ENCODE results near the gene CDKN1C.

CDKN1C gene

DNA sequence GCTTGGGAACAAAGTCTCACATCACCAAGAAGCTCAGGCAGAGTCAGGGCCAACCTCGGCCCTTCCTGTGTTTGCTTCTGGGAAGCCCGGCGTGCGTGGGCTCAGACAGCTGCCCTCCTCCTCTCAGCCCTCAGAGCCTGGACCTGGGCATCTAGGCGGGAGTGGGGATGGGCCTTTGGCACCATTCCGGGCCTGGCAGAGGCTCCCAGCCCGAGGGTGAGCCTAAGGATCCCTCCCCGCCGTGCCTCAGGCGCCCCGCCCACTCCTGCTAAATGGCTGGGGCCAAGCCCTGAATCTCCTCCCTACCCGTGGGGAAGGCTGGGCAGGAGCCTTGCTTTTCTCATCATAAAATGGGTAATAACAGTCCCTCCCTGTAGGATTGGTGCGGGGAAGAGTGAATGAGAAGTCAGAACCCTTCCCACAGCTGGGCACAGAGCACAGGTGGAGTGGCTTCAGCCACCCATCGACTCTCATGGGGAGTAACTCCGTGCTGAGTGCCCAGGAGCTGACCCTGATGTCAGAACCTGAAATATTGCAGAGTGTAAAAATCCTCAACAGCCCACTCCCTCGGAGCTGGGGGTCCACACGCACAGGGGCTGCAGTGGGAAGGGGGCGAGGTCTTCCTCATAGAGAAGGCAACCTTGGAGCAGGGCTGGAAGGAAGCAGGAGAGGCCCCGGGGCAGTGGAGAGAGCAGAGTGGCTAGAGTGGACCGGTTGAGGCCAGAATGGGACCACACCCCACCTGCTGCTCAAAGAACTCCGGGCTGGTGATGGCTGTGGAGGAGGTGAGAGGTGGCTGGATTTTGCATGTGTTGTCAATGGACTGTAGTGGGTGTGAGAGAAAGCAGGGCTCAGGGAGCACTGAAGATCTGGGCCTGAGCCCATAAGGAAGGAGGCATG lies 18.8 kb upstream of the CDKN1C start:
- no peak for DNase-seq

DNA sequence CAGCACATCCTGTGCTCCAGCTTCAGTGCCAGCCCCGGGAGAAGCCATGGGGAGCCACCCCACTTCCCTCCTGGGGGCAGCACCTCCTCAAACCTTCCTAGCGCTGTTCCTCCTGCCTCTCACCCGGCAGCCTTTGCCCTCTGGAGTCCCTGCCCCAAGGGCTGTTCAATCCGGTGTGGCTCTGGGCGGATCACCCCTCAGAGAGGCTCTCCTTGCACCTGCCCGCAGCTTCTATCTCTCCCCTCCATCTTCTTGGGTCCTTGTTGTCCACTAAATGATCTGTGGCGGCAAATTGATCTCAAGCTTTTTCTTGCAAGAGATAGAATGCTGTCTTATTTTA lies 18.1 kb upstream of the CDKN1C start:
- no peak for DNase-seq

DNA sequence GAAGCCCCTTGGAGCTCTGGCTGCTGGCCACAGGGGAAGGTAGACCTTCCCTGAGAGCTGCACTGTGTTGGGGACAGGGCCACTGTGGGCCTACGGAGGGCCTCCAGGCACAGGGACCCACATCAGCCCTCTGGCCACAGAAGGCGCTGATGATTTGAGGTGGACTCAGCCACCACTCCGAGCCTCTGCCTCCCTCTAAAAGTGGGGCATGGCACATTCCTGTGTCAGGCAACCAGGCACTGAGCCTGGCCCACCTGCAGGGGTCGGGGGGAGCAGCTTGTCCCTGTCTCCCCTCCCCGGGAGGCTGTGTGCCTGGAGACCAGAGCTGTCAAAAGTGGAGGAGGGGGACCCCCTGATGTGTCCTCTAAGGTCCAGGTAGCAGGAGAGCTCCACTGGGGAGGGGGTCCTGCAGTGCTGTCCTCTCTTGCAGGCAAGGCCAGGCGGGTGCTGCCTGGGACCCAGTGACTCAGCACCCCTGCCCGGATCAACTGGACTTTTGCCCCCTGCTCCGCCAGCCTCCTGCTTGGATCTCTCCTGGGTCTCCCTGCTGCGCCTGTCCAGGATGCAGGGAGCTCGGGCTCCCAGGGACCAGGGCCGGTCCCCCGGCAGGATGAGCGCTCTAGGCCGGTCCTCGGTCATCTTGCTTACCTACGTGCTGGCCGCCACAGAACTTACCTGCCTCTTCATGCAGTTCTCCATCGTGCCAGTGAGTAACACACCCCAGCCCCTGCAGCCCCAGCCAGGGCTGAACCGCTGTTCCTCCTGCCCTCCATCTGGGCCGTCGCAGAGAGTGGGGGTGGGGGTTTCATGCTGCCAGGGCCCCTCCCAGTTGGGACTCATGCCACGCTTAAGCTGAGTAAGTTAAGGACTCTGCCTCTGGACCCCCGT lies 17.5 kb upstream of the CDKN1C start:
- DNase-seq = no peak

DNA sequence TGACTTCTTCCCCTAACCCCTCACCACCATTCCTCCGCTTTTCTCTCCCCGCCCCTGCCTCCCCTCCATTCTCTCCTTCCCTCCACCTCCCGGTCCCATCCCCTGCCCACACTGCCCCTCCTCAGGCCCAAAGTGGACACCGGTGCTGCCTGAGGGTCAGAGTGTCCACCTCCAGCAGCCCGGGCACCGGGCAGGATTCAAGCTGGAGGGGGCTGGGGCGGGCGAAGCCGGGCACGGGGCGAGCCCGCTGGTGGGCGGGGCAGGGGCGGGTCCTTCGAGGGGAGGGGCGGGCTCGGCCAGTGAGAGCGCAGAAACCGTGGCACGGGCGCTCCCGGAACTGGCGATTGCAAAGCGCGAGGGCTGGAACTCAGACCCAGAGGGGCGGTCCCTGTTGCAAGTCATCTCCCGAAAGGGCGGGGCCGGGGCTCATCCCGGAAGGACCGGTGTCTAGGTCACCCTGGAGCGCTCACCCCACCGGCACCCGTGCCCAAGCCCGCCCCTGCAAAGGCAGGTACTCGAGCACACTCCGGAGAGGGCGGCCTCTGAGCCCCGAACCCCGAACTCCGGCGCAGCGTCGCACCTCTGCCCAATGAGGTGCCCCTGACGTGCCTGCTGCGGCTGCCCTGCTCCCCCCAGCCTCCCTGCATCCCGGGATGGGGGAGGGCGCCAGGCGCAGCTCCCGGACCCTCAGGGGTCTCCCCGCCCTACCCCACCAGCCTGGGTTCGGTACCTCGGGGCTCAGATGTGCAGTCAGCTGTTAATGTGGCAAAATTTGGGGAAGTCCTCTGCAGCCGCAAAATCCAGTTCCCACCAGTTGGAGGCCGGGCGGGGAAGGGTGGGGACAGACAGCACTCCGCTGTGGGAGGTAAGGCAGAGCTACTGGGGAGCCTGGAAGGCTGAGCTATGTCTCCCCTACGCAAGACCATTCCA lies 16.5 kb upstream of the CDKN1C start:
- peak; percentile 46 to 65 for DNase-seq

DNA sequence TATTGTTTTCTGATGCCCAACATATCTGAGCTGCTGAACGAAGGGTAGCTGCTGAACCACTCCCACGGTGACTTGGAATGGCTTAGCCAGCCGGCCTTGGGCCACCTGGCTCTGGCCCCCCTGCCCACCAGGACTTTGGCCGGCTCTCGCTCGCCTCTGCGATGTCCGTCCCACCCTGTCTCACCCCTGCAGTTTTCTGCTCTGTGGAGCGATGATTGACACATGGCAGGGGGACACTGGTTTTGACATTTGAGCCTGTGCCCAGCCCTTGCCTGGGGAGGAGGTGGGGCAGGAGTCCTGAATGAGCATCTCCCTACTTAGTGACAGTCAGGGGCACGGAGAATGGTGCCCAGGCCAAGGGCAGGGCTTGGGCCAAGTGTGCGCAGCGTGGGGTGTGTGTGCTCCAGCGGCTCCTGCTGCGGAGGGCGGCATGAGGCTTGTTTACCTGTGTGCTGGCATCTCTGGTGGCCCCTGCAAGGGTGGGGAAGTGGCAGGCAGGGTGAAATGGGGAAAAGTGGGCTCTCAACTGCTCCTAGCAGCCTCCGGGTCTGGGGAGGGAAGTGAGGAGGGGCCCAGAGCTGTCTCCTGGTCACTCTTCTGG lies 15.7 kb upstream of the CDKN1C start:
- no peak for DNase-seq

DNA sequence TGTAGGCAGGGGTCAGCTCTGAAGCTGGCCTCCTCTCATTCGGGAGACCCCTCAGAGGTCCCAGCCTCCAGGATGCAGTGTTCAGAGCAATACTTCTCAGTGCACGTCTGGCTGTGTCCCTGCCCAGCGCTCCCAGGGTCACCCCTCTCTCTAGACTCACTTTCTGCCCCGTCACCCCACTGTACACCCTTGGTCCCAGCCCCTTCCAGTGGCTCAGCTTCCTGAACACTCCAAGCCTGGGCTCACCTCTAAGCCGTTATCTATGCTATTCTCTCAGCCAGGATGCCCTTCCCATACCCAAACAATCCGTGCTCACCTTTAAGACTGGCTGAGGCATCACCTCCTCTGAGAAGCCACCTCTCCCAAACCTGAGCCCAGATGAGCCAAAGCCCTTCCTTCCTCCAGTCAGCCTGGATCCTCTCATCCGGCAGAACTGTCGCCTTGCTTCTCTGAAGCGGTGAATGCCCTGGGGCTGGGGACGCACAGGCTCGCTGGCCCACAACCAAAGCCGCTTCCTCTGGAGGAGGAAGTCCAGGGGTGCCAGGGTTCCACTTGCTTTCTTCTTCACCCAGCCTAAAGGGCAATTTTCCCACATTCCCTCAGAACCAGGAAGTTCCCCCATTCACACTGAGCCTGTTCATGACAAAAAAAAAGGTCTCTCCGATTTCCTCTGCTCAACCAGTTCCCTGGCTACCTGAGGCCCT lies 13.7 kb upstream of the CDKN1C start:
- DNase-seq = no peak

DNA sequence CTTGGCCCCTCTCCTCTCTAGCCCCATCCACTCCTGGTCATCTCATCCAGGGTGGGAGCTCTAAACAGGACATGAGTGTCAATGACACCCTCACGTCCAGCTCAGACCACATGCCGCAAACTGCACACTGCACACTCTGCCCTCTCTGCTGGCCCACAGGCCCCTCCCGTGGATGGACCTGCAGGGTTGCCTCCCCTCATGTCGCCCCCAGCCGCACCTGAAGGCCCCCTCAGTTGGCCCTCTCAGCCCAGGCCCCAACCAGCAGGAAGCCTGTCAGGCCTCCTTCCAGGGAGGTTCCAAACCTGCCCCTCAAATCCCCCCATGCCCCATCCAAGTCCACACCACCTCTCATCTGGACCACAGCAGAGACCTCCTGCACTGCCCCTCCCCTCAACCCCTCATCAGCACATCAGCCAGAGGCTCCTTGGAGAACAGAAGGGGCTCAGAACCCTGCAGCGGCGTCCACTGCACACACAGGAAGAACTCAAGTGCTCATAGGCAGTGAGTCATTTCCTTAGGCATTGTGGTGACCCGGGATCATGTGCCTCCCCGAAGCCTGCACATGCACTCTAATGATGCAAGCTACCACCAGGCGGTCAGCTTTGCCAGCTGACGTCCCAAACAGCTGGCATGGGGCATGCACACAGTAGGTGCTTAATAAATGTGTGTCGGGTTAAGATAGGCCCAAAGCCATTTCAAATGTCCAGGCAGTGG lies 12.9 kb upstream of the CDKN1C start:
- no peak for DNase-seq

DNA sequence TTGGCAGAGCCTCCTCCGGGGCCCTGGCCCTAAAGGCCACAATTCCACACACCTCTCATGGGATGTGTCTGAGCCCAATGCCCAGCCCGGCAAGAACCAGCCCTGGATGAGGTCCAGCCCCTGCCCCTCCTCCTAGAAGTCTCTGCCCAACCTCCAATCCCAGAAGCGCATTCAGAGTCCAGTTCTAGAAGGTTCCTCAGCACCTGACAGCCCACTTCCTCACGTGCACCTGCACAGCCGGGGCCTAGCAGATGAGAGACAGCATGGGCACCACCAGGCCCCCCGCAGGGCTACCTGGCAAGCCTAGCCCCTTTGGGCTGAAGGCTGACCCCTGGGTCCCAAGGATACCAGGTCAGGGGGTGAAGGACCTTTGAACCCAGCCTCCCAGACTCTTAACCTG lies 11.5 kb upstream of the CDKN1C start:
- DNase-seq = no peak

DNA sequence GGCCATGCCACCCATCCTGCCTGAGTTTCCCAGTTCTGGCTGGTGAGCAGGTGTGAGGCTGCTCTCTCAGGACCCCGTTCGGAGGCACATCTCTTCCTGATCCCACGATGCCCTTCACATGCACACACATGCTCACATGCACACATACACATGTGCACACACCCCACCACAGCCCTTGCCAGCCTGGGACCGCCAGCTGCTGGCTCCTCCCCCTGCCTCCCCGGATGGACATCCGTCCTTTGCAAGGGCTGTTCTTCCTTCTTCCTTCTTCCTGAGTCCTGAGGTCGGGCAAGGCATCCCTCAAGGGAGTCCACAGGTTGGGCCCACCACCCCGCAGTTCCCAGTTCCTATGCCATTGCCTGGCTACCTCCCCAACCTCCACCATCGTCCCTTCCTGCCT lies 10.5 kb upstream of the CDKN1C start:
- no peak for DNase-seq

DNA sequence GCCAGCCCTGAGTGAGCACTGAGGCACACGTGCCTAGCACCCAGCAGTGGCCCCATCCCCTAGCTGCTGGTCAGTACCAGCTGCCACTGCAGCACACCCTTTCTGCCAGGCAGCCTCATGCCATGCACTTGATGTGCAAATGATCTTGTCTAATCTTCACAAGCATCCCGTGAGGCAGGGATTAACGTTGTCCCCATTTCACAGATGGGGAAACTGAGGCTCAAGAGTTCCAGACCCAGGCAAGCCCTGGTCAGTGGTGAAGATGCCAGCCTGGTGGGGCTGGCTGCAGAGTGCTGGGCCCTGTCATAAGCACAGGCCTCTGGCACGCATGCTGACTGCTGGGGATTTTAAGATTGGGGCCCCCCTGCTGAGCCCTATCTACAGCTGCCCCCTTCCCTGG lies 8.4 kb upstream of the CDKN1C start:
- DNase-seq = no peak

DNA sequence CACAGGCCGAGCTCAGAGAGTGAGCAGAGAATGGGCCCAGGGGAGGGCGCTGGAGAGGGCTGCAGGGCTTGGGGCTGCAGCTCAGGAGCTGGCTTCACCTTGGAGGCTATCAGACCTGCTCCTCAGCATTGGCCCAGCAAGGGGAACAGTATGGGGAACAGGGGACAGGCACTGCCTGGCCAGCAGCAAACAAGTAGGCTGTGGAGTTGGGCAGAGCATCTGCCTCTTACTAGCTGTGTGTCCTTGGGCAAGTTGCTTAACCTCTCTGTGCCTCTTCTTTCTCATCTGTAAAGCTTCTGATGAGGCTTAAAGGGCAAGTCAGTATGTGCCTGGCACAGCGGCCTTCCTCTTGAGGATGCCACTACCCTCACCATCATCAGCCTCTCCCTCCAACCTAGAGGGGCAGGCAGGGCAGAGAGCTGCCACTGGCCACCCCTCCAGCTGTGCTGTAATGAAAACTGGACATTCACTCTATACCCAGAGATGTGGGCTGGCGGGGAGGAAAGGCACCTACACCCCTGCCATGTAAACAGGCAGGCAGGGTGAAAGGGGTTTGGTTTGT lies 7.5 kb upstream of the CDKN1C start:
- no peak for DNase-seq

DNA sequence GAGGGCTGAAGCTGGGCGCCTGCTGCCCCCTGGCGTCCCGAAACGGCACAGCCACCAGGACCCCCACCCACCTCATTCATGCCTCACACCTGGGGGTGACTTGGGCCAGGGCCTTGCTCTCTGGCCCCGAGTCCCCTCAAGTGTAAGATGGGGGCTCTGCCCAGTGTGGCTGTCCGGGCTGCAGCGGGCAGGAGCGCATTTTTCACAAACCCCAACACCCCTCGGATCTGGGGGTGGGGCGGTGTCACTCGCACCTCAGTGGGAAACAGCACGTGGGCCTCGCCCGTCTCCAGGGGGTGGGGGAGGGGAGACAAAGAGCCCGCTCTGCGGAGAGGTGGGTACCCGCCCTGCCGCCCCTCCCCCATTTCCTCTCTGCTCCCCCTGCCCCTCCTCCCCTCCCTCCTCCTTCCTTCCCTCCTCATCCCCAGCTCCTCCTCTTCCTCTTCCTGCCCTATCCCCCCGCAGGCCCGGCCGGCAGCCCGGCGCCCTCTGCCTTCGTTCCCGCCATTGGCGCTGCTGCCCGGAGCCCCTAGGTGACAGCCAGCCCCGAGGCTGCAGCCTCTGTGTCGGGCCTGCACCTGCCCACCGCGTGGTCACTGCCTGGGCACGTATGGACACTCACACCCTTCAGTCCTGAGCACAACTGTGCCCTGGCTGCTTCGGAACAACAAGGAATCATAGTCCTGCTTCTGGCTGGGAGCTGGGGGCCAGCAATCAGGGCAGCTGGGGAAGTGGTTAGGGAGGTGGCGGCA lies 6.8 kb upstream of the CDKN1C start:
- no peak for DNase-seq

DNA sequence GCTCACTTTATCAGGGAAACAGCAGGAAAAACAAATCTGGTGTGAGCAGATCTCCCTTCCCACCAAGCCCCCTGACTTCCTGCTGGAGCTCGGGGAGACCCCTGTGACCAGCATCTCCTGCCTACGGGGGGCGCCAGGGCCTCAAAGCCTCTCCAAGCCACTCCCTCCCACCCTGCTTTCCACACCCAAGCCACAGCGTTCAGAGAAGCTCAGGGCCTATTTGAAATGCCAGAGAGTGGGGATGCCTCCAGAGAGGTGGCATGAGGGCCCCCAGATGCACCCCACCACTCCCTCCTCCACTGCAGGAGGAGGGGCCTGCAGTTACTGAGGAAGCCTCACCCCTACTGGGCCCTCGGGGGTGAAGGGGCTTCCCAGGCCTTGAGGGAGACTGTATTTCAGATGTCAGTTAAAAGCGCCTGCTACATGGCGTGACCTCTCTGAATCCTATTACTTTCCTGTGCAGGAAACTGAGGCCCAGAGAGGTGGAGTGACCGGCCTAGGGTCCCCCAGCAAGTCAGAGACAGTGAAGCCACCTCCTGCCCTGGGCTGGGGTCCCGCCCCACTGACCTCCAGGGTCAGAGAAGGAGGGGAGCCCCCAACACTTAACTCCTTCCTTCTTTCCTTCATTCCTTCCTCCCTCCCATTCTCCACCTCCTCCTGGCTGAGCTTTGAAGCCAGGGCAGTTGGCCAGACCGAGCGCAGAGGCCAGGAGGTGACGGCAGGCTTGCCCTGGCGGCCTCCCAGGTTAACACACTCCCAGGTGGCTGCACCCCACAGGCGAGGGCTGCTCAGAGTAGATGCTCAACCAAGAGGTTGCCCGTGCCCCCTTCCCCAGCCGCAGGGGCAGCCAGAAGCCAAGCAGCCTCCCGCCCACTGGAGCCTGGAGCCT lies 6.0 kb upstream of the CDKN1C start:
- DNase-seq = no peak

DNA sequence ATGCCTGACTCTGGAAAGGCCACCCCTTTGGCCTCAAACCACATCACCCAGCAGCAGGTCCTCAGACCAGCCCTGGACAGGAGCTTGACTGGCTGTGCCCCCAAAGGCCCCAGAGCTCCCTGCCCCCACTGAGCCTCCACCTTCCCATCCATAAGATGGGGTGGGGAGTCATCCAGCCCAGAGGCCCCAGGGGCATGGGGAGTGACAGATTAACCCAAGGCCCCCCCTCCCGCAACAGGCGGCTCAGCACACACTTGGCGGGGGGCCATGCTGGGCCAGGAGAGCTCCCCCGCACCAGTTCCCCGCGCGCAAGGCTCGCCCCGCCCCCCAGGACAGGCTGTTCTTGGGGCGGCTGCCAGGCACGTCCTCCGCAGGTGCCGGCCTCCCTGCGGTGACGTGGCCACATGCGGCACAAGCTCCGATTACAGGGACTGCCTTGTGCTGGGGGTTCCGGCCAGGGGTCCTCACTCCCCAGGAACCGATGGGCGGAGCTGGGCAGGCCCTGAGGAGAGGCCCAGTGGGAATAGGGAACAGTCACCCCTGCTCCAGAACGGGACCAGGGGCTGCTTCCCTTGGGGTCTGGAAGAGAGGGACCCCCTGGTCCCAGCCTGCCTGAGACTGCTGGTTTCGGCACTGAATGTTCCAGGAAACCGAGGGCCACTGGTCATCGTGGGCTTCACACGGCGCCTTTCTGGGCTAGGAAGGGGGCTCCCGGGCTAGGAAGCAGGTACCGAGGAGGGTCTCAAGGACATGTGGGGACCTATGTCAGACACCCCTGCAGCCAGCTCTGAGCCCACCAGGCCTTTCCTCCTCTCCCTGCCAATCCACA lies 5.1 kb upstream of the CDKN1C start:
- no peak for DNase-seq

DNA sequence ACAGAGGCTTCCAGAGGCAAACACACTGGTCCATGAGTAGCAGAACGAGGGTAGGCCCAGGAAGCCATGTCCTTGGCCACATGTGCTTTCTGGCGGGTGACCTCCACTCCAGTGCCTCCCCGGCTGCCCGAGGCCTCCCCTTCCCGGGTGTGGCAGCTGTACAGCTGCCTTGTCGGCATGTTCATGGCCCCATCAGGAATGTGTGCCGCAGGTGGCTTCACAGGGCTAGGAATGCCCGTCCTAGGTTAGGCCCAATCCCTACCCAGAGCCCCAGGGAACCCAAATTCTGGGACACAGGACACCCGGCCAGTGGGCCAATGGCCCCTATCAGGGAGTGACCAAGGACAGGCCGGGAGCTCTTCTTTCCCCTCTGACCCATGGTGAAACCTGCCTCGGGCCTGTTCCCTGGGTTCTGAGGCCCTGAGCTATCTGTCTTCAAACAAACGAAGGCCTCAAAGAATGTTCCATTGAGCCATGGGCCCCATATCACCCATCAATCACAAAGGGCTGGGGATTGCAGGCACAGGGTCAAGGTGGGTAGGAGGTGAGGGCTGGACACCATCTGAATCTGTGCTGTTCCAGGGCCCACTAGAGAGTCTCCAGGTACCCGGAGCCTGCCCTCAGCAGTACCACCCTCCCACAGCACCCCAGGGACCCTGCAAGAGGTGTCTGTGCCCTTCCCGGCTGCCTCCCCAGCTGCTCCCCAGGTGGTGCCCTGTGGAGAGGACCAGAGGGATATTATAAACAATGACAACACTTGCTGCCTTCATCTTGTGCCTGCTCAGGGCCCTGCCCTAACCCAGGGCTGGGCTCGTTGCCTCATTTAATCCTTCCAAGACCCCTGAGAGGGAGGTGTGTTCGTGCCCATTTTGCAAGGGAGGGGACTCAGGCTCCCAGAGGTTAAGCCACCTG lies 4.0 kb upstream of the CDKN1C start:
- DNase-seq = no peak

DNA sequence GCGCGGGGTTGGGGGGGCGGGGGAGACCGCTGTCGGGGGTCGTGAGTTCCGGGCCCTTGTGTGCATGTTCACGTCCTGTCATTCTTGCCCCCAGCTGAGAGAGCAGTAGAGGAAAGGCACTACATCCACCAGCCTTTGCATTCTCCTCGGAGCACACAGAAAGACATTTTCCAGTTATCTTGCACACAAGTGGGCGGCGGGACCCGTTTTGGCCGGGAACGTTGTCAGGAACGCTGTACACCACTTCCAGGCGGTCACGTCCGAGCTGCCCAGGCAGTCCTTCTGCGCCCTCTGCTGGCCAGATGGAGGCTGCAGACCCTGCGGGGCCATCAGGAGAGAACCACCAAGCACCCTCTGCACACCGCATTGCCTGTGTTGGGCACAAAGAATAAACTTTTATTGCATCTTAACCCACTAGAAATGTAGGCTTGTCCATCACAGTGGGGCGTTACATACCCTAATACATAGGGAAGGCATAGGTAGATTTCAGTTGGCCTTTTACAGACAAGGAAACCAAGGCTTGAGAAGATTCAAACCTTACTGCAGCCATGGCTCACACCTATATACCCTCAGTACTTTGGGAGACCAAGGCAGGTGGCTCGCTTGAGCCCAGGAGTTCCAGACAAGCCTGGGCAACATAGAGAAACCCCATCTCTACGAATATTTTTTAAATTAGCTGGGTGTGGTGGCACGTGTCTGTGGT lies 2.8 kb upstream of the CDKN1C start:
- peak; percentile 56 to 85 for DNase-seq

Data from hippocampal formation (tissue), 2 donors.